DND-41 (cell line): ENCODE results near the gene COL13A1.

Experiments
- ATAC-seq: fragments of 200-7000 bp; cut with Tn5 transposase; 3 replicates; pipeline ENCODE4 v1.9.1; 2021; ENCODE audit warnings: low read depth; ENCODE audit not compliant: insufficient read depth
- DNase-seq: peaks from one replicate; pipeline ENCODE4 v3.0.0-alpha.2; 2020
- H2AFZ ChIP-seq: 2 replicates; pipeline ENCODE4 v1.6.0; 2012; ENCODE audit warnings: low read depth, low read length
- H3K27ac ChIP-seq: 2 replicates; pipeline ENCODE4 v1.5.1; 2012; ENCODE audit warnings: low read length, inconsistent platforms
- H3K27me3 ChIP-seq: fragments of 200-600 bp; sonication (generic); 2 replicates; pipeline ENCODE4 v1.6.0; 2012; ENCODE audit warnings: low read length, mild to moderate bottlenecking, inconsistent platforms; ENCODE audit not compliant: insufficient read depth, poor library complexity
- H3K36me3 ChIP-seq: 2 replicates; pipeline ENCODE4 v1.5.1; 2012; ENCODE audit warnings: low read length, inconsistent platforms; ENCODE audit not compliant: insufficient read depth
- H3K4me1 ChIP-seq: 2 replicates; pipeline ENCODE4 v1.5.1; 2012; ENCODE audit warnings: mild to moderate bottlenecking, low read length; ENCODE audit not compliant: insufficient read depth
- H3K4me2 ChIP-seq: 2 replicates; pipeline ENCODE4 v1.6.0; 2012; ENCODE audit warnings: mild to moderate bottlenecking, moderate library complexity, low read length, inconsistent platforms; ENCODE audit not compliant: insufficient read depth
- H3K4me3 ChIP-seq, 2 experiments: fragments of 200-600 bp in 1 of 2; shearing (Covaris generic) in 1 of 2; 2 replicates each; pipeline ENCODE4 v1.5.1; 2012 to 2016; ENCODE audit warnings: inconsistent platforms in 2 of 2, low read length in 2 of 2, mild to moderate bottlenecking in 2 of 2, low read depth in 1 of 2, moderate library complexity in 1 of 2
- H3K79me2 ChIP-seq: 2 replicates; pipeline ENCODE4 v1.6.0; 2012; ENCODE audit warnings: low read length, inconsistent platforms; ENCODE audit not compliant: insufficient read depth
- H3K9ac ChIP-seq: 2 replicates; pipeline ENCODE4 v1.6.0; 2012; ENCODE audit warnings: low read depth, mild to moderate bottlenecking, inconsistent platforms, low read length, moderate library complexity
- H3K9me3 ChIP-seq: 2 replicates; pipeline ENCODE4 v1.5.1; 2012; ENCODE audit warnings: low read length, moderate library complexity, mild to moderate bottlenecking, inconsistent platforms; ENCODE audit not compliant: insufficient read depth, severe bottlenecking
- H4K20me1 ChIP-seq: 2 replicates; pipeline ENCODE4 v1.6.0; 2012; ENCODE audit warnings: low read length; ENCODE audit not compliant: insufficient read depth
- EZH2 ChIP-seq: IDR thresholded peaks from 3 replicates; pipeline ENCODE4 v1.6.1; 2012; ENCODE audit warnings: borderline replicate concordance, low read depth, mild to moderate bottlenecking, moderate library complexity, low read length, inconsistent platforms; ENCODE audit not compliant: severe bottlenecking
- TF ChIP-seq, protein P1 (sequence below): IDR thresholded peaks from 2 replicates; pipeline ENCODE4 v1.5.1; 2012; ENCODE audit warnings: borderline replicate concordance, low read length, moderate library complexity, mild to moderate bottlenecking; ENCODE audit not compliant: poor library complexity, severe bottlenecking; ENCODE audit errors: extremely low read depth

Gene COL13A1

GRCh38 chr10:69878038-69878437 lies 76.3 kb downstream of the COL13A1 start:
- Histone ChIP-seq H3K27me3 (peaks cover 6% of the 10 kb centered on the region), H3K4me1 (no peaks in the 10 kb centered on the region), H3K4me3 (no peak overlapping the region), H3K9ac (no peak overlapping the region), H3K27ac (no peak overlapping the region), H3K9me3 (no peaks in the 10 kb centered on the region), H3K79me2 (no peaks in the 10 kb centered on the region), H2AFZ (no peak overlapping the region), H3K36me3 (no peaks in the 10 kb centered on the region), H3K4me2 (no peak overlapping the region), H4K20me1 (peaks cover 15% of the 10 kb centered on the region; the same call in 1 of the 2 replicates)
- no peak for DNase-seq
- TF ChIP-seq, protein P1, sequence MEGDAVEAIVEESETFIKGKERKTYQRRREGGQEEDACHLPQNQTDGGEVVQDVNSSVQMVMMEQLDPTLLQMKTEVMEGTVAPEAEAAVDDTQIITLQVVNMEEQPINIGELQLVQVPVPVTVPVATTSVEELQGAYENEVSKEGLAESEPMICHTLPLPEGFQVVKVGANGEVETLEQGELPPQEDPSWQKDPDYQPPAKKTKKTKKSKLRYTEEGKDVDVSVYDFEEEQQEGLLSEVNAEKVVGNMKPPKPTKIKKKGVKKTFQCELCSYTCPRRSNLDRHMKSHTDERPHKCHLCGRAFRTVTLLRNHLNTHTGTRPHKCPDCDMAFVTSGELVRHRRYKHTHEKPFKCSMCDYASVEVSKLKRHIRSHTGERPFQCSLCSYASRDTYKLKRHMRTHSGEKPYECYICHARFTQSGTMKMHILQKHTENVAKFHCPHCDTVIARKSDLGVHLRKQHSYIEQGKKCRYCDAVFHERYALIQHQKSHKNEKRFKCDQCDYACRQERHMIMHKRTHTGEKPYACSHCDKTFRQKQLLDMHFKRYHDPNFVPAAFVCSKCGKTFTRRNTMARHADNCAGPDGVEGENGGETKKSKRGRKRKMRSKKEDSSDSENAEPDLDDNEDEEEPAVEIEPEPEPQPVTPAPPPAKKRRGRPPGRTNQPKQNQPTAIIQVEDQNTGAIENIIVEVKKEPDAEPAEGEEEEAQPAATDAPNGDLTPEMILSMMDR, result no peak
- no peak for TF ChIP-seq EZH2
- no peak for ATAC-seq

- DNase-seq, result no peak
- no peak overlapping the region for H3K4me2 ChIP-seq
- no peak for ATAC-seq
- H3K27me3 ChIP-seq, result peaks cover 10% of the 10 kb centered on the region
- no peak overlapping the region for H3K4me3 ChIP-seq
- H3K27ac ChIP-seq, result no peak overlapping the region
- no peak overlapping the region for H2AFZ ChIP-seq
- TF ChIP-seq, protein P1, result no peak
- TF ChIP-seq EZH2, result no peak
- no peaks in the 10 kb centered on the region for H3K4me1 ChIP-seq
- H3K9ac ChIP-seq, result no peak overlapping the region
- H3K79me2 ChIP-seq, result no peaks in the 10 kb centered on the region
- H3K36me3 ChIP-seq, result no peaks in the 10 kb centered on the region
- no peaks in the 10 kb centered on the region for H3K9me3 ChIP-seq
- H4K20me1 ChIP-seq, result peaks cover 15% of the 10 kb centered on the region; the same call in 1 of the 2 replicates
These were observed 77.2 kb downstream of the COL13A1 start for GRCh38 chr10:69878951-69879350.

GRCh38 chr10:69879634-69880257 lies 78.0 kb downstream of the COL13A1 start:
- Histone ChIP-seq H3K36me3 (no peaks in the 10 kb centered on the region), H3K4me2 (no peak overlapping the region), H3K9ac (no peak overlapping the region), H3K9me3 (no peaks in the 10 kb centered on the region), H3K4me3 (no peak overlapping the region), H3K4me1 (no peaks in the 10 kb centered on the region), H3K79me2 (no peaks in the 10 kb centered on the region), H3K27ac (no peak overlapping the region), H3K27me3 (peaks cover 14% of the 10 kb centered on the region), H4K20me1 (peaks cover 13% of the 10 kb centered on the region; the same call in 1 of the 2 replicates), H2AFZ (no peak overlapping the region)
- DNase-seq (no peak), ATAC-seq (no peak)
- TF ChIP-seq EZH2, result no peak
- TF ChIP-seq, protein P1, result no peak
